IMR-90 (cell line): ENCODE measurements around the gene ADARB2. TPM values are rescaled to one million over a fixed set of nuclear protein-coding genes. Genes with fewer than 3 reads are reported as not detected.

Source experiments
- ATAC-seq: fragments of 200-7000 bp; cut with Tn5 transposase; 2 replicates; pipeline ENCODE4 v1.9.1; 2020; ENCODE audit warnings: low read depth, mild to moderate bottlenecking, moderate library complexity
- BruUV-seq: library from RNA; stranded (reverse); fragments of 400-500 nt; replicated peaks from 2 replicates; lab custom pipeline; 2021; lab: Mats Ljungman, UMichigan
- CTCF ChIA-PET: fragments of 300-600 bp; formaldehyde crosslinking; extraction: SDS; loops from one replicate; lab custom pipeline; 2021; ENCODE audit warnings: antibody characterized with exemption; lab: Yijun Ruan, JAX
- POLR2A ChIA-PET: fragments of 300-600 bp; sonication (Branson Sonifier 250); formaldehyde crosslinking; loops from one replicate; lab custom pipeline; 2022; ENCODE audit warnings: antibody characterized with exemption; ENCODE audit not compliant: unreplicated experiment; lab: Charles Lee
- DNase-seq: peaks from one replicate; pipeline ENCODE4 v3.0.0; 2013
- H2AFZ ChIP-seq: replicated peaks from 2 replicates; pipeline ENCODE3; 2013; ENCODE audit warnings: low read length, mild to moderate bottlenecking; ENCODE audit not compliant: poor library complexity
- H2AK5ac ChIP-seq: 2 replicates; pipeline ENCODE4 v1.6.1; 2013; ENCODE audit warnings: low read depth, low read length, inconsistent platforms
- H2AK9ac ChIP-seq: replicated peaks from 2 replicates; pipeline ENCODE3; 2013; ENCODE audit warnings: mild to moderate bottlenecking, low read depth, low read length, moderate library complexity; ENCODE audit not compliant: poor library complexity
- H2BK120ac ChIP-seq: 2 replicates; pipeline ENCODE4 v1.6.1; 2013; ENCODE audit warnings: low read depth, low read length, inconsistent platforms
- H2BK15ac ChIP-seq: 3 replicates; pipeline ENCODE4 v1.6.1; 2013; ENCODE audit warnings: low read depth, low read length, inconsistent platforms
- H2BK20ac ChIP-seq: 2 replicates; pipeline ENCODE4 v1.6.1; 2013; ENCODE audit warnings: low read depth, mild to moderate bottlenecking, inconsistent platforms, low read length, moderate library complexity
- H2BK5ac ChIP-seq: 2 replicates; pipeline ENCODE4 v1.6.1; 2013; ENCODE audit warnings: mild to moderate bottlenecking, low read depth, low read length, inconsistent platforms; ENCODE audit not compliant: poor library complexity, severe bottlenecking
- H3K14ac ChIP-seq: replicated peaks from 2 replicates; pipeline ENCODE4 v1.6.1; 2013; ENCODE audit warnings: low read depth, low read length, inconsistent platforms
- H3K18ac ChIP-seq: 2 replicates; pipeline ENCODE4 v1.6.1; 2013; ENCODE audit warnings: low read depth, low read length, control low read depth
- H3K23ac ChIP-seq: 2 replicates; pipeline ENCODE4 v1.6.1; 2013; ENCODE audit warnings: low read depth, low read length, inconsistent platforms
- H3K27ac ChIP-seq: 2 replicates; pipeline ENCODE4 v1.5.1; 2013; ENCODE audit warnings: mild to moderate bottlenecking, control low read depth, low read length; ENCODE audit not compliant: insufficient read depth
- H3K27me3 ChIP-seq: 2 replicates; pipeline ENCODE4 v1.6.1; 2013; ENCODE audit warnings: low read length; ENCODE audit not compliant: control insufficient read depth, insufficient read depth
- H3K36me3 ChIP-seq: 2 replicates; pipeline ENCODE4 v1.6.1; 2013; ENCODE audit warnings: low read length, mixed read lengths; ENCODE audit not compliant: control insufficient read depth, insufficient read depth
- H3K4ac ChIP-seq: 2 replicates; pipeline ENCODE4 v1.6.1; 2013; ENCODE audit warnings: low read depth, low read length, inconsistent platforms
- H3K4me1 ChIP-seq: 2 replicates; pipeline ENCODE4 v1.6.1; 2013; ENCODE audit warnings: low read length, mixed read lengths; ENCODE audit not compliant: control insufficient read depth, insufficient read depth
- H3K4me2 ChIP-seq: 2 replicates; pipeline ENCODE4 v1.6.1; 2013; ENCODE audit warnings: low read depth, mild to moderate bottlenecking, control low read depth, low read length, moderate library complexity
- H3K4me3 ChIP-seq: 2 replicates; pipeline ENCODE4 v1.5.1; 2013; ENCODE audit warnings: low read depth, mild to moderate bottlenecking, control low read depth, low read length, moderate library complexity; ENCODE audit not compliant: insufficient read depth
- H3K56ac ChIP-seq: 2 replicates; pipeline ENCODE4 v1.6.1; 2013; ENCODE audit warnings: low read length, inconsistent platforms; ENCODE audit not compliant: insufficient read depth; ENCODE audit errors: extremely low read depth
- H3K79me1 ChIP-seq, 2 experiments: 2 replicates each; pipeline ENCODE4 v1.6.1; 2013; ENCODE audit warnings: low read length in 2 of 2, inconsistent platforms in 1 of 2, low read depth in 1 of 2
- H3K9ac ChIP-seq: 2 replicates; pipeline ENCODE4 v1.6.1; 2013; ENCODE audit warnings: low read depth, low read length, control low read depth
- H3K9me1 ChIP-seq: 2 replicates; pipeline ENCODE4 v1.6.1; 2013; ENCODE audit warnings: low read length, inconsistent platforms; ENCODE audit not compliant: insufficient read depth
- H3K9me3 ChIP-seq: 2 replicates; pipeline ENCODE4 v1.6.1; 2013; ENCODE audit warnings: low read length; ENCODE audit not compliant: control insufficient read depth, insufficient read depth
- H4K20me1 ChIP-seq: 2 replicates; pipeline ENCODE4 v1.6.1; 2013; ENCODE audit warnings: low read length, inconsistent platforms; ENCODE audit not compliant: insufficient read depth
- H4K5ac ChIP-seq: 2 replicates; pipeline ENCODE4 v1.6.1; 2013; ENCODE audit warnings: mild to moderate bottlenecking, low read depth, low read length, control low read depth
- H4K8ac ChIP-seq, 2 experiments: 2 replicates each; pipeline ENCODE4 v1.6.1; 2013; ENCODE audit warnings: low read depth in 2 of 2, low read length in 2 of 2, control low read depth in 1 of 2, inconsistent platforms in 1 of 2
- H4K91ac ChIP-seq: 2 replicates; pipeline ENCODE4 v1.6.1; 2013; ENCODE audit warnings: low read depth, low read length, inconsistent platforms; ENCODE audit not compliant: insufficient read depth
- CEBPB ChIP-seq: IDR thresholded peaks from 2 replicates; pipeline ENCODE4 v1.6.1; 2012; ENCODE audit warnings: low read depth, low read length, improper control_type of control experiment
- MAFK ChIP-seq: IDR thresholded peaks from 2 replicates; pipeline ENCODE4 v1.6.1; 2012; ENCODE audit warnings: low read depth, low read length, improper control_type of control experiment
- MXI1 ChIP-seq: IDR thresholded peaks from 2 replicates; pipeline ENCODE4 v1.6.1; 2012; ENCODE audit warnings: low read depth, mild to moderate bottlenecking, low read length, moderate library complexity, borderline replicate concordance
- POLR2A ChIP-seq: IDR thresholded peaks from 2 replicates; pipeline ENCODE4 v1.6.1; 2012; ENCODE audit warnings: mild to moderate bottlenecking, low read depth, low read length
- RAD21 ChIP-seq: IDR thresholded peaks from 2 replicates; pipeline ENCODE4 v1.6.1; 2012; ENCODE audit warnings: low read length, improper control_type of control experiment
- RCOR1 ChIP-seq: IDR thresholded peaks from 2 replicates; pipeline ENCODE4 v1.6.1; 2012; ENCODE audit warnings: mild to moderate bottlenecking, low read length, improper control_type of control experiment; ENCODE audit not compliant: insufficient replicate concordance
- WGBS, 2 experiments: methylation state at CpG; one replicate each; pipeline versions ENCODE4 v1.1.5 to v1.1.7; 2013; ENCODE audit warnings: missing lambda C conversion rate in 2 of 2; ENCODE audit not compliant: insufficient read length in 1 of 2; ENCODE audit errors: extremely low coverage in 2 of 2; 5-methylcytosine and 5-hydroxymethylcytosine counted together
- dilution Hi-C: fragments of 300-500 bp; cut with HindIII; formaldehyde crosslinking; loops from one replicate; pipeline ENCODE4 v1.14.3; 2018; ENCODE audit warnings: low sequenced_read_pairs; ENCODE audit not compliant: unreplicated experiment
- in situ Hi-C: fragments of 300-500 bp; cut with MboI; formaldehyde crosslinking; loops from 3 replicates; pipeline ENCODE4 v1.14.3; 2019; ENCODE audit warnings: low sequenced_read_pairs, inconsistent platforms, mixed read lengths
- intact Hi-C: fragments of 100-400 bp; cut with micrococcal nuclease; formaldehyde crosslinking; loops from 2 replicates; pipeline ENCODE4 v1.10.0; 2022
- polyA plus RNA-seq, 3 experiments: library from polyadenylated mRNA; depleted of rRNA; stranded (reverse); fragments of >200 nt; gene quantifications; 2 replicates each; pipeline ENCODE4 v1.2.3, GENCODE V29; 2012; ENCODE audit warnings: low replicate concordance in 1 of 3
- total RNA-seq: library from RNA; depleted of rRNA; stranded (reverse); fragments of >200 nt; gene quantifications from 2 replicates; pipeline ENCODE4 v1.2.3, GENCODE V29; 2012

Gene ADARB2
- total and polyA plus RNA-seq, 2 of the 4 experiments (the other 2 are of a cell fraction) = not detected

GRCh38 chr10:1384026-1384425 lies 353.3 kb downstream of the ADARB2 start:
- H3K4me2 ChIP-seq = no peak overlapping the region
- H3K27ac ChIP-seq = no peak overlapping the region
- no peaks in the 10 kb centered on the region for H4K20me1 ChIP-seq
- H2AFZ ChIP-seq = no peak overlapping the region
- ChIA-PET POLR2A (no interaction called here), CTCF (no interaction called here)
- TF ChIP-seq RCOR1 (no peak), POLR2A (no peak), MXI1 (no peak), CEBPB (no peak), MAFK (no peak), RAD21 (no peak)
- H3K9ac ChIP-seq = no peak overlapping the region
- H3K23ac ChIP-seq = no peak overlapping the region
- H3K4ac ChIP-seq = no peak overlapping the region
- BruUV-seq = no TSS peak
- WGBS, 2 experiments = 20% methylated on average over 2 of the region's 5 CpGs; no CpG with 5 or more reads in 1 of the 2 experiments
- no peak overlapping the region for H4K8ac ChIP-seq
- ATAC-seq (no peak), DNase-seq (no peak)
- no peak overlapping the region for H2BK20ac ChIP-seq
- no peaks in the 10 kb centered on the region for H3K79me1 ChIP-seq
- H4K5ac ChIP-seq = no peak overlapping the region
- no peak overlapping the region for H2AK5ac ChIP-seq
- no peak overlapping the region for H2AK9ac ChIP-seq
- H3K4me1 ChIP-seq = no peaks in the 10 kb centered on the region
- intact Hi-C loops = no loop called here
- dilution Hi-C loops = no loop called here
- H3K27me3 ChIP-seq = no peaks in the 10 kb centered on the region
- H2BK15ac ChIP-seq = no peak overlapping the region
- H3K56ac ChIP-seq = no peak overlapping the region
- H2BK5ac ChIP-seq = no peak overlapping the region
- H3K9me1 ChIP-seq = no peaks in the 10 kb centered on the region
- H2BK120ac ChIP-seq = no peak overlapping the region
- no peak overlapping the region for H3K18ac ChIP-seq
- no peak overlapping the region for H4K91ac ChIP-seq
- no peak overlapping the region for H3K4me3 ChIP-seq
- in situ Hi-C loops = no loop called here
- no peak overlapping the region for H3K14ac ChIP-seq
- peaks cover 21% of the 10 kb centered on the region for H3K9me3 ChIP-seq
- H3K36me3 ChIP-seq = no peaks in the 10 kb centered on the region
